HL-60 (cell line): Measurements from ENCODE around the gene CCM2.

Experiments used
- CTCF ChIP-seq: IDR thresholded peaks from one replicate; pipeline ENCODE4 v1.5.1; 2011; ENCODE audit warnings: low read length, control low read depth, inconsistent platforms; ENCODE audit not compliant: insufficient read depth
- REST ChIP-seq: IDR thresholded peaks from 2 replicates; pipeline ENCODE4 v1.6.1; 2012; ENCODE audit warnings: low read depth; ENCODE audit not compliant: insufficient replicate concordance

GRCh38 chr7:45069444-45070253 lies 69.6 kb downstream of the CCM2 start:
- TF ChIP-seq CTCF: no peak
- no peak for TF ChIP-seq REST
